VCaP (cell line): ENCODE results near the gene CPT1B.
A peak's percentile ranks its signal among the peaks of the same experiment; 100 is the strongest.
"Not testable (repeated sequence)": the region's sequence is repeated elsewhere in the genome, so short reads cannot be mapped to it uniquely, and the experiment has no call there.

Source experiments
- H3K27ac ChIP-seq: fragments of 450-650 bp; 2 replicates; pipeline ENCODE4 v1.5.1; 2017
- TF ChIP-seq, protein P1 (sequence below): fragments of 450-650 bp; conservative IDR thresholded peaks from 2 replicates; pipeline ENCODE4 v1.5.1; 2017; ENCODE audit warnings: mild to moderate bottlenecking, moderate library complexity

CPT1B gene

GRCh38 chr22:50622723-50623327 is 44.6 kb upstream of the CPT1B start:
- H3K27ac ChIP-seq, result peak overlapping the region; percentile 47
- TF ChIP-seq, protein P1, sequence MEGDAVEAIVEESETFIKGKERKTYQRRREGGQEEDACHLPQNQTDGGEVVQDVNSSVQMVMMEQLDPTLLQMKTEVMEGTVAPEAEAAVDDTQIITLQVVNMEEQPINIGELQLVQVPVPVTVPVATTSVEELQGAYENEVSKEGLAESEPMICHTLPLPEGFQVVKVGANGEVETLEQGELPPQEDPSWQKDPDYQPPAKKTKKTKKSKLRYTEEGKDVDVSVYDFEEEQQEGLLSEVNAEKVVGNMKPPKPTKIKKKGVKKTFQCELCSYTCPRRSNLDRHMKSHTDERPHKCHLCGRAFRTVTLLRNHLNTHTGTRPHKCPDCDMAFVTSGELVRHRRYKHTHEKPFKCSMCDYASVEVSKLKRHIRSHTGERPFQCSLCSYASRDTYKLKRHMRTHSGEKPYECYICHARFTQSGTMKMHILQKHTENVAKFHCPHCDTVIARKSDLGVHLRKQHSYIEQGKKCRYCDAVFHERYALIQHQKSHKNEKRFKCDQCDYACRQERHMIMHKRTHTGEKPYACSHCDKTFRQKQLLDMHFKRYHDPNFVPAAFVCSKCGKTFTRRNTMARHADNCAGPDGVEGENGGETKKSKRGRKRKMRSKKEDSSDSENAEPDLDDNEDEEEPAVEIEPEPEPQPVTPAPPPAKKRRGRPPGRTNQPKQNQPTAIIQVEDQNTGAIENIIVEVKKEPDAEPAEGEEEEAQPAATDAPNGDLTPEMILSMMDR, result no peak

DNA sequence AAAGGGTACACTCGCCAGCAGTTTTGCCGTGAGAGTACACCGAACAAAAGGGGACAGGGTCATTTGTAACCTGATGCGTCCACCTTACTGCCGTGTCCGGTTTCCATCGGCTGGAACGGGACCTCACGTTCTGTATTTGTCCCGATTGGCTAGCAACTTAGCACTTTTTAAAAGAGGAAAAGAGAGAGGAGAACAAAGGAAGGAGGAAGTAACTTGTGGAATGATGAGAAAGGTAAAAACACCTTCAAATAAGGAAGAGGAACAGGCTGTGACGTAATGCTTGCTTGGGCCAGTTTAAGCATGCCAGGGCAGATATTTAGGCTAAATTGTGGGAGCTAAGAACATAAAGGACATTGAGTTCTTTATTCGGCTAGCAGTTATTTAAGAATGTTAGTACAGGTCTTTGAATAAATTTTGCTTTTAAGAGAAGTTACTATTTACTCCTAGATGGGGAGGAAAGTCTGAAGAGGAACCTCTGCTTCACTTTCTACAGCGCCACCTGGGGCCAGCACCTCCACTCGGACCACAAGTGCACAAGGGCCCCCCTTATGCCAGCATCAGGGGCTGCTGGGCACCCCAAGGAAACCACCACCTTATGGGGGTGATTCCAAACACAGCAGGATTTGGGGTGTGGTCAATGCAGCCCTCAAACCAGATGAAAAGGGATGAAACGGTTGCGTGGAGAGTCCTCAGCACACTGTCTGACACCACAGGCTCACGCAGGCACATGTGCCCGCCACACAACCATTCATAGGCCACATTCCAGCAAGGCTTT is 43.9 kb upstream of the CPT1B start:
- H3K27ac ChIP-seq, result peak overlapping the region; percentile 47
- TF ChIP-seq, protein P1, result peak; percentile 16; the same call in 1 of the 2 replicates

DNA sequence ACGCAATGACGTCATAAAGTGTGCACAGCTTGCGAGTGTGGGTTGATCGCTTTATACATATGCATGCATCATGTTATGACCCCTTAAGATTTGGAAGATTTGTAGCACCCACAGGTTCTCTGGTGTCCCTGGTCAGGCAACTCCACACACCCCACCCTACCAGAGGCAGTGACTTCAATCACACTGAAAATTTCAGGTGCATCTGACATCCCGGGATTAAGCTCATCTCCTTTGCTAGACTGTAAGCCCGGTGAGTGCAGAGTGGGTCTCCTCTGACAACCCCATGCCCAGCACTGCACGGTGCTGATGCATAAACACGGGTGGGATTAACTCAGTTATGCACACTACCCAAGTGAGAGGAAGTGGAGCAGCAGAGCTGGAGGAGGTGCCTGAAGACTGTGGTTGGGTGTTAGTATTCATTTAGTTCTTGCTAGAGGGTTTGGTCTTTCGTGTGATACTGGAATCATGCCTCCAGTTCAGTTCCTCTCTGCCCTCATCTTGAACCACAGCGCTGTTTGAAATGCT is 43.2 kb upstream of the CPT1B start:
- TF ChIP-seq, protein P1, result no peak

DNA sequence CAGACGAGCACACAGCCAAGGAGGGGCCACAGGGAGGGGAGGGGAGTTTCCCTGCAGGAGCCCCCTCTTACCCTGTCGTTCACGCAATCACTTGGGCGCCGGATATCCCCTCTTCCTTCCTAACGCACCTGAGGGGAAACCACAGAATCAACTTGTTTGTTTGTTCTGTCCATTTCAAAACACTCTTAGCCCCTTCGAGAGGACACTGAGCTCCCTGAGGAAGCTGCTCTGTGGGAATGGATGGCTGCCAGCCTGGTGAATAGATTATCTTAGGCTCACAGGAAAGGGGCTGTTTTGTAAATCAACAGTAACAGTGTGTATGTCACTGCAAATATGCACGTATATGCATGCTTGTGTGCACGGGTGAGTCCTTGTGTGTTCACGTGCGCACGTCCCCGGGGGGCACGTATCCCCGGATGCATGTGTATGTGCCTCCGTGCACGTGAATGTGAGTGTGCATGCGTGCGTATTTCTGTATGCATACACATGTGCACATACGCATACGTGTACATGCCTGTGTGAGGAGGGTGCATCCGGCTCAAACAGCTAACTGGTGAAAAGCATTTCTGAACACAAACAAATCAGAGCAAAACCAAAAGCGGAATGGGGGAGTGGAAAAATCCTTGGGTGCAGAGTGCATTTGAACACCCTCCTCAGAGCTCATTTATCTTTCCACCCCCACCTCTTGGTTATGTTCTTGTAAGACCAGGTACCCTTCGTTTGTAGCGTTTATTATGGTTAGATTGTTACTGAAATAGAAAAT is 42.5 kb upstream of the CPT1B start:
- TF ChIP-seq, protein P1, result peak; percentile 33
- peak overlapping the region; percentile 47 for H3K27ac ChIP-seq

More for the DNA sequence above, 43.2 kb upstream of the CPT1B start:
- H3K27ac ChIP-seq, result peak overlapping the region; percentile 47

DNA sequence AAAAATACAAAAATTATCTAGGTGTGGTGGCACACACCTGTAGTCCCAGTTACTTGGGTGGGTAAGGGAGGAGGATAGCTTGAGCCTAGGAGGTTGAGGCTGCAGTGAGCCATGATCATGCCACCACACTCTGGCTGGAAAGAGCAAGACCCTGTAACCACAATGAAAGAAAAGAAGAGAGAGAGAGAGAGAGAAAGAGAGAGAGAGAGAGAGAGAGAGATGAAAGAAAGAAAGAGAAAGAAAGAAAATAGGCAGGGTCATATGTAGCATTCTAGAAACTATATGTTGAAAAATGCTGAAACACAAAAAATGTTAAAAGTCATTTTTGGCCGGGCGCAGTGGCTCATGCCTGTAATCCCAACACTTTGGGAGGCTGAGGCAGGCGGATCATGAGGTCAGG is 36.1 kb upstream of the CPT1B start:
- not testable (repeated sequence) for H3K27ac ChIP-seq

DNA sequence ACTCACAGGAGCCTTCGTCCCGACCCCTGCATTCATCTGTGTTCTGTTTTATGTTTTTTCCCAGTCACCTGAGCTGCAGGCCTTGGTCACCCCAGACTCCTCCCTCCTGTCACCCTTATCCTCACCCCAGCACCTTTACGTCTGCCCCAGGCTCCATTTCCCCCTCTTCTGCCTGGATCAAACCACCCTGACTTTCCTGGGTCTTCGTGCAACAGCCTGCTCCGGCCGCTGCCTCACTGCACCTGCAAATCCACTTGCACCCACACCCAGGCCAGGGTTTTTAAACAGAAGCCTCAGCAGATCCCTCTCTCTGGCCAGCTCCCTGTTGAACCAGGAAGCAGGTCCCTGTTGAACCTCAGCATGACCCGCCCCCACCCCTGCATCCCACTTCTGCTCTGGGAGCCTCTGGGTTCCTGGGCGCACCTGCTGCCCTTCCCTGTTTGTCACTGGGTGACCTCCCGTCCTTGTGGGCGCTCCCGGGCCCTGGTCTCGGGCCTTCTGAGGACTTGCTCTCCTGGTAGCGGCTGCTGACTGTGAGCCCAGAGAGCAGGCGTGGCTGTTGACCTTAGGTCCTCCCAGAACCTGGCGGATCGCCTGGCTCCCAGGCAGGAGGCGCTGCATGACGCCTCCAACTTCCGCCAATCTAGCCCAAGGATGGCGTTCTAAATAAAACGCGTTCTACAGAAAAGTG is 35.2 kb upstream of the CPT1B start:
- TF ChIP-seq, protein P1, result no peak
- no peak overlapping the region for H3K27ac ChIP-seq

GRCh38 chr22:50612528-50613221 is 34.4 kb upstream of the CPT1B start:
- TF ChIP-seq, protein P1, result no peak

More at GRCh38 chr22:50612528-50613221, 34.4 kb upstream of the CPT1B start:
- H3K27ac ChIP-seq, result no peak overlapping the region
